Parathyroid adenoma (tissue), 2 donors: Measurements from ENCODE around the gene NQO2.
A peak's percentile ranks its signal among the peaks of the same experiment; 100 is the strongest.

ENCODE experiments used
- H2AFZ ChIP-seq: fragments of 300-600 bp; sonication (generic); one replicate; pipeline ENCODE4 v1.7.0; 2017; ENCODE audit warnings: antibody characterized with exemption, mild to moderate bottlenecking
- H3K27ac ChIP-seq: fragments of 300-600 bp; sonication (generic); one replicate; pipeline ENCODE4 v1.7.0; 2017
- H3K27me3 ChIP-seq: fragments of 300-600 bp; sonication (generic); one replicate; pipeline ENCODE4 v1.7.0; 2017; ENCODE audit warnings: low read length; ENCODE audit not compliant: control insufficient read depth, insufficient read depth
- H3K36me3 ChIP-seq: fragments of 300-600 bp; sonication (generic); one replicate; pipeline ENCODE4 v1.7.0; 2017; ENCODE audit warnings: low read length; ENCODE audit not compliant: control insufficient read depth, insufficient read depth
- H3K4me1 ChIP-seq: fragments of 300-600 bp; sonication (generic); one replicate; pipeline ENCODE4 v1.7.0; 2017; ENCODE audit warnings: control low read depth
- H3K4me2 ChIP-seq: fragments of 300-600 bp; sonication (generic); one replicate; pipeline ENCODE4 v1.7.0; 2017; ENCODE audit warnings: low read length
- H3K4me3 ChIP-seq: fragments of 300-600 bp; sonication (generic); one replicate; pipeline ENCODE4 v1.7.0; 2017; ENCODE audit warnings: low read depth, low read length
- H3K79me2 ChIP-seq: fragments of 300-600 bp; sonication (generic); one replicate; pipeline ENCODE4 v1.7.0; 2017; ENCODE audit warnings: control low read depth
- H3K9ac ChIP-seq: fragments of 300-600 bp; sonication (generic); one replicate; pipeline ENCODE4 v1.7.0; 2017; ENCODE audit warnings: mild to moderate bottlenecking
- H3K9me3 ChIP-seq: fragments of 300-600 bp; sonication (generic); one replicate; pipeline ENCODE4 v1.7.0; 2017; ENCODE audit warnings: low read length; ENCODE audit not compliant: control insufficient read depth
- CTCF ChIP-seq: fragments of 300-600 bp; sonication (generic); IDR thresholded peaks from one replicate; pipeline ENCODE4 v1.7.0; 2017; ENCODE audit warnings: antibody characterized with exemption, mild to moderate bottlenecking
- donor health status: primary hyperparathyroidism.

The NQO2 gene

GRCh38 chr6:2979819-2980464, 19.8 kb upstream of the NQO2 start:
- no peaks in the 10 kb centered on the region for H3K9me3 ChIP-seq
- H3K9ac ChIP-seq, result no peak overlapping the region
- H3K4me2 ChIP-seq, result peak overlapping the region; percentile 15
- no peaks in the 10 kb centered on the region for H3K36me3 ChIP-seq
- peaks cover 43% of the 10 kb centered on the region for H3K4me1 ChIP-seq
- peaks cover 2% of the 10 kb centered on the region for H3K79me2 ChIP-seq
- H3K4me3 ChIP-seq, result no peak overlapping the region
- no peaks in the 10 kb centered on the region for H3K27me3 ChIP-seq
- peak overlapping the region; percentile 47 for H2AFZ ChIP-seq
- H3K27ac ChIP-seq, result peak overlapping the region; percentile 52
- TF ChIP-seq CTCF, result no peak

GRCh38 chr6:2980465-2980855, 19.2 kb upstream of the NQO2 start:
- no peaks in the 10 kb centered on the region for H3K36me3 ChIP-seq
- peaks cover 47% of the 10 kb centered on the region for H3K4me1 ChIP-seq
- H3K27ac ChIP-seq, result peak overlapping the region; percentile 52
- H2AFZ ChIP-seq, result peak overlapping the region; percentile 47
- H3K9ac ChIP-seq, result no peak overlapping the region
- H3K4me3 ChIP-seq, result no peak overlapping the region
- TF ChIP-seq CTCF, result no peak
- H3K27me3 ChIP-seq, result no peaks in the 10 kb centered on the region
- H3K9me3 ChIP-seq, result no peaks in the 10 kb centered on the region
- H3K79me2 ChIP-seq, result peaks cover 2% of the 10 kb centered on the region
- H3K4me2 ChIP-seq, result peak overlapping the region; percentile 15

GRCh38 chr6:2982426-2983117, 17.1 kb upstream of the NQO2 start:
- Histone ChIP-seq H3K4me2 (no peak overlapping the region), H3K27me3 (no peaks in the 10 kb centered on the region), H3K36me3 (no peaks in the 10 kb centered on the region), H3K79me2 (no peaks in the 10 kb centered on the region), H2AFZ (no peak overlapping the region), H3K9me3 (no peaks in the 10 kb centered on the region), H3K9ac (no peak overlapping the region), H3K4me3 (no peak overlapping the region), H3K4me1 (peaks cover 47% of the 10 kb centered on the region), H3K27ac (no peak overlapping the region)
- no peak for TF ChIP-seq CTCF

- H3K27me3 ChIP-seq, result no peaks in the 10 kb centered on the region
- H3K36me3 ChIP-seq, result no peaks in the 10 kb centered on the region
- peak overlapping the region; percentile 77 for H2AFZ ChIP-seq
- peaks cover 36% of the 10 kb centered on the region for H3K4me1 ChIP-seq
- no peaks in the 10 kb centered on the region for H3K79me2 ChIP-seq
- no peaks in the 10 kb centered on the region for H3K9me3 ChIP-seq
- H3K4me2 ChIP-seq, result peak overlapping the region; percentile 27
- no peak overlapping the region for H3K9ac ChIP-seq
- no peak for TF ChIP-seq CTCF
- H3K27ac ChIP-seq, result peak overlapping the region; percentile 71
- H3K4me3 ChIP-seq, result no peak overlapping the region
These were observed 14.8 kb upstream of the NQO2 start for GRCh38 chr6:2984738-2985406.
